GM12878 (cell line): ENCODE data around the gene GJC1.

ENCODE experiments used
- RCOR1 ChIP-seq: conservative IDR thresholded peaks from 2 replicates; pipeline ENCODE4 v1.6.1; 2012; ENCODE audit warnings: low read depth, low read length, improper control_type of control experiment
- SREBF2 ChIP-seq: IDR thresholded peaks from 2 replicates; pipeline ENCODE4 v1.6.1; 2012; ENCODE audit warnings: mild to moderate bottlenecking, low read length

DNA sequence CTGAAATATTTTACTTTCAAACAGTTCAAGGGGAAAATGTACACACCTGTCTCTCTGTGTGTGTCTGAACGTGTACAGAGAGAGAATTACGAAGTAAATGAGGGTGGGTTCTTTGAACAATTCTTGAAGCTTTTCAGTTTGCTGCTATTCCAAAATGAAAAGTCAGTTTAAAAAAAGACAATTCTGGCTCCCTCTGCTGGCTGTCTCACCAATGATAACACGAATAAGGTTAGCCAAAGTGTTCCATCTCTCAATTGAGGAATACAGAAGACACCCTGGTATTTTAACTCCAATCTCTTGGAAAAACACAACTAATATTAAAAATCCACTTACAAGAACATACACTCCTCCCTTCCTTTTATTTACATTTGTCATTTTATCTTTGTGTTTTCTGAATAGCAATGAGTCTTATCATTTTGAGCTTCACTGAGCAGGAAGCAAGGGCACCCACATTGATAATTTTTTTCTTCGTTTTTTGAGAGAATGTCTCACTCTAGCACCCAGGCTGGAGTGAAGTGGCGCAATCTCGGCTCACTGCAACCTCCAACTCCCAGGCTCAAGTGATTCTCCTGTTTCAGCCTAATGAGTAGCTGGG lies 48.6 kb upstream of the GJC1 start:
- TF ChIP-seq RCOR1: no peak
- TF ChIP-seq SREBF2: no peak
